ENCODE results near the gene MLC1. TPM values are rescaled to one million over a fixed set of nuclear protein-coding genes. Genes with fewer than 3 reads are reported as not detected.

MLC1 gene
- total RNA-seq, 1 donor from 2014 or later, result 2.3 TPM

- Histone ChIP-seq H3K36me3 (no peaks in the 10 kb centered on the region), H3K4me1 (peaks cover 10% of the 10 kb centered on the region), H3K27ac (no peak overlapping the region), H3K4me3 (no peak overlapping the region), H3K27me3 (peaks cover 12% of the 10 kb centered on the region), H3K9me3 (no peaks in the 10 kb centered on the region)
- intact Hi-C loops (cut with DNase I), result loop anchor here (2.0 kb wide), 1 partner anchor 100 kb away; no protein-coding TSS in a partner anchor
- DNase-seq (peak; percentile 90), ATAC-seq (peak; percentile 93)
- TF ChIP-seq CTCF (IDR thresholded peaks at IDR 0.05), result peak; percentile 93
Observed at GRCh38 chr22:50030297-50031188, 54.7 kb downstream of the MLC1 start.

DNA sequence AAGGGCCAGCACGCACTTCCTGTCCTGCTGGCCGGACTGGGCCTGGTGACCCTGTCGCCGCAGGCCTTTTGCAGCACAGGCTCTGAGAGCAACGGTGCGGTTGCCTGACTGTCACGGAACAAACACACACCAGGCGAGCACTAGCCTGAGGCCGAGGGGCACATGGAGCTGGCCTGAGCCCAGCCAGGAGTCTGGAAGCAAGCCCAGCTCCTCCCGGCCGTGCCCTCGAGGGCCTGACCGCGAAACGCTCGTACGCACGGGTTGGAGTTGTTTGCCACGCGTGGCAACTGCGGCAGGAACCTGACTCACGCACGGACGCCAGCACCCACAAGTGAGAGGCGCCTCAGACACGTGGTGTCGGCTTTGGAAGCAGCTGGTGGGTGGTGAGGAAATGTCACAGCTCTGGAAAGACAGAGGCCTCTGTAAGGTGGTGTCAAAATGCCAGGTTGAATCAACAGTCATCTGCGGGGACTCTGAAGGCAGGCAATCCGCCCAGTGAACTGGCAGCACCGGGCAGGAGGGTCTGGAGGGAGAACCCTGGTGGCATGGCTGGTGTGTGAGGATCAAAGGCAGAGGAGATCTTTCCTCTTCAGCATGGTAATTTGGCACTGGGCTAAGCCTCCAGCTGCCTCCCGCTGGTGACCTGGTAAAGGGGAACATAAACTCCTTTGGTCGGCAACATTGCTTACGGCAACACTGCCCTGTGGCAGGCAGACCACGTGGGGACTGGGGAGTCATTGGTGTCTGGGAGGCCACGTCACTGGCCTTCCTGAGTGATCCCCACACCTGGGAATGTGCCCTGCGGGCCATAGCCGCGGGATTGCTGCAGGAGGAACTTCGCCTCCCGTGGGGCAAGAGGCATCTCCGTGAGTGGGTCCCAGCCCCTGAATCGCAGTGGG lies 57.3 kb downstream of the MLC1 start:
- intact Hi-C loops (cut with DNase I), result no loop called here
- Histone ChIP-seq H3K4me3 (no peak overlapping the region), H3K27me3 (peaks cover 8% of the 10 kb centered on the region), H3K9me3 (no peaks in the 10 kb centered on the region), H3K4me1 (peaks cover 10% of the 10 kb centered on the region), H3K36me3 (no peaks in the 10 kb centered on the region), H3K27ac (no peak overlapping the region)
- ATAC-seq (peak; percentile 5), DNase-seq (peak; percentile 74)
- no peak for TF ChIP-seq CTCF (IDR thresholded peaks at IDR 0.05)

GRCh38 chr22:50025993-50026392 lies 59.2 kb downstream of the MLC1 start:
- intact Hi-C loops (cut with DNase I), result no loop called here
- Histone ChIP-seq H3K27me3 (peaks cover 4% of the 10 kb centered on the region), H3K9me3 (no peaks in the 10 kb centered on the region), H3K36me3 (no peaks in the 10 kb centered on the region), H3K27ac (no peak overlapping the region), H3K4me3 (no peak overlapping the region), H3K4me1 (peaks cover 10% of the 10 kb centered on the region)
- ATAC-seq, result no peak
- peak; percentile 31 for DNase-seq
- no peak for TF ChIP-seq CTCF (IDR thresholded peaks at IDR 0.05)

DNA sequence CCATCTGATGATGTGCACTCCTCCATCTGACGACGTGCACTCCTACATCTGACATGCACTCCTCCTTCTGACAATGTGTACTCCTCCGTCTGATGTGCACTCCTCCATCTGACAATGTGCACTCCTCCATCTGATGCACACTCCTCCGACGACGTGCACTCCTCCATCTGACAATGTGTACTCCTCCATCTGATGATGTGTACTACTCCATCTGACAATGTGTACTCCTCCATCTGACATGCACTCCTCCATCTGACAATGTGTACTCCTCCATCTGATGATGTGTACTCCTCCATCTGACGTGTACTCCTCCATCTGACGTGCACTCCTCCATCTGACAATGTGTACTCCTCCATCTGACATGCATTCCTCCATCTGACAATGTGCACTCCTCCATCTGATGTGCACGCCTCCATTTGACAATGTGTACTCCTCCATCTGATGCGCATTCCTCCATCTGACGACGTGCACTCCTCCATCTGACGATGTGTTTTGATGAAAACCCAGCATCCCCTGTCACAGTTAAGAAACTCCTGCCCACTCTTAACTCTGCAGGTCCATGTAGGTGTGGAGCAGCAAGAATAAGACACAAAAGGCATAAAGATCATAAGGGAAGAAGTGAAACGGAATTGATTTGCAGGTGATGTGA lies 62.9 kb downstream of the MLC1 start:
- ATAC-seq (no peak), DNase-seq (no peak)
- intact Hi-C loops (cut with DNase I), result no loop called here
- TF ChIP-seq CTCF (IDR thresholded peaks at IDR 0.05), result no peak
- no peaks in the 10 kb centered on the region for H3K36me3 ChIP-seq
- no peak overlapping the region for H3K27ac ChIP-seq
- H3K4me1 ChIP-seq, result no peaks in the 10 kb centered on the region
- H3K27me3 ChIP-seq, result peaks cover 3% of the 10 kb centered on the region
- no peak overlapping the region for H3K4me3 ChIP-seq
- H3K9me3 ChIP-seq, result no peaks in the 10 kb centered on the region

DNA sequence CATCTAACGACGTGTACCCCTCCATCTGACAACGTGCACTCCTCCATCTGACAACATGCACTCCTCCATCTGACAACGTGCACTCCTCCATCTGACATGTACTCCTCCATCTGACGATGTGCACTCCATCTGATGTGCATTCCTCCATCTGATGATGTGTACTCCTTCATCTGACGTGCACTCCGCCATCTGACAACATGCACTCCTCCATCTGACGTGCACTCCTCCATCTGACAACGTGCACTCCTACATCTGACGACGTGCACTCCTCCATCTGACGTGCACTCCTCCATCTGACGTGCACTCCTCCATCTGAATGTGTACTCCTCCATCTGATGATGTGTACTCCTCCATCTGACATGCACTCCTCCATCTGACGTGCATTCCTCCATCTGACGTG lies 64.6 kb downstream of the MLC1 start:
- Histone ChIP-seq H3K9me3 (no peaks in the 10 kb centered on the region), H3K4me3 (no peak overlapping the region), H3K27ac (no peak overlapping the region), H3K4me1 (no peaks in the 10 kb centered on the region), H3K27me3 (peaks cover 20% of the 10 kb centered on the region), H3K36me3 (no peaks in the 10 kb centered on the region)
- no peak for TF ChIP-seq CTCF (IDR thresholded peaks at IDR 0.05)
- intact Hi-C loops (cut with DNase I), result no loop called here
- DNase-seq (peak; percentile 12), ATAC-seq (no peak)
